Measurements from ENCODE around the gene PRSS38.

The PRSS38 gene

GRCh38 chr1:227883641-227884301 lies 68.3 kb downstream of the PRSS38 start:
- DNase-seq (ENCODE audit: insufficient read length, low spot score) (no peak), FAIRE-seq (no peak)

- DNase-seq (ENCODE audit: insufficient read length, low spot score) = no peak
- no peak for FAIRE-seq
Measured at GRCh38 chr1:227884370-227885134, 69.1 kb downstream of the PRSS38 start.

- DNase-seq (ENCODE audit: insufficient read length, low spot score) (no peak), FAIRE-seq (no peak)
Measured at GRCh38 chr1:227885135-227885647, 69.7 kb downstream of the PRSS38 start.

GRCh38 chr1:227885648-227886502 lies 70.4 kb downstream of the PRSS38 start:
- DNase-seq (ENCODE audit: insufficient read length, low spot score) (peak; percentile 3), FAIRE-seq (no peak)

- DNase-seq (ENCODE audit: insufficient read length, low spot score) (no peak), FAIRE-seq (no peak)
Measured at GRCh38 chr1:227886503-227886961, 71.1 kb downstream of the PRSS38 start.

GRCh38 chr1:227886993-227887696 lies 71.7 kb downstream of the PRSS38 start:
- FAIRE-seq = no peak
- peak; percentile 8 for DNase-seq (ENCODE audit: insufficient read length, low spot score)

- no peak for DNase-seq (ENCODE audit: insufficient read length, low spot score)
- FAIRE-seq = no peak
Measured at GRCh38 chr1:227887697-227888403, 72.4 kb downstream of the PRSS38 start.

- DNase-seq (ENCODE audit: insufficient read length, low spot score) = no peak
Measured at GRCh38 chr1:227888404-227889046, 73.0 kb downstream of the PRSS38 start.

GRCh38 chr1:227889047-227889862 lies 73.8 kb downstream of the PRSS38 start:
- no peak for FAIRE-seq
- no peak for DNase-seq (ENCODE audit: insufficient read length, low spot score)

More at GRCh38 chr1:227888404-227889046, 73.0 kb downstream of the PRSS38 start:
- FAIRE-seq = no peak

GRCh38 chr1:227889863-227890405 lies 74.5 kb downstream of the PRSS38 start:
- DNase-seq (ENCODE audit: insufficient read length, low spot score) (no peak), FAIRE-seq (no peak)

- FAIRE-seq (no peak), DNase-seq (ENCODE audit: insufficient read length, low spot score) (no peak)
Measured at GRCh38 chr1:227890451-227891222, 75.2 kb downstream of the PRSS38 start.

- DNase-seq (ENCODE audit: insufficient read length, low spot score) = no peak
- no peak for FAIRE-seq
Measured at GRCh38 chr1:227891223-227891954, 75.9 kb downstream of the PRSS38 start.

GRCh38 chr1:227891955-227892488 lies 76.5 kb downstream of the PRSS38 start:
- FAIRE-seq (no peak), DNase-seq (ENCODE audit: insufficient read length, low spot score) (no peak)

- DNase-seq (ENCODE audit: insufficient read length, low spot score) (no peak), FAIRE-seq (no peak)
Measured at GRCh38 chr1:227892489-227893299, 77.2 kb downstream of the PRSS38 start.

- FAIRE-seq (no peak), DNase-seq (ENCODE audit: insufficient read length, low spot score) (no peak)
Measured at GRCh38 chr1:227893300-227893948, 77.9 kb downstream of the PRSS38 start.
